ENCODE measurements around the gene CACNA2D4.

CACNA2D4 gene

GRCh38 chr12:1844661-1845409 is 73.6 kb downstream of the CACNA2D4 start:
- DNase-seq (ENCODE audit: low read depth in 2 of 2): no peak

GRCh38 chr12:1844223-1844622 is 74.2 kb downstream of the CACNA2D4 start:
- no peak for DNase-seq (ENCODE audit: low read depth in 2 of 2)

GRCh38 chr12:1843641-1844005 is 74.8 kb downstream of the CACNA2D4 start:
- DNase-seq (ENCODE audit: low read depth in 2 of 2): no peak

- DNase-seq (ENCODE audit: low read depth in 2 of 2): no peak
Measured at GRCh38 chr12:1842905-1843640, 75.4 kb downstream of the CACNA2D4 start.

- no peak for DNase-seq (ENCODE audit: low read depth in 2 of 2)
Measured at GRCh38 chr12:1842183-1842904, 76.1 kb downstream of the CACNA2D4 start.

- DNase-seq (ENCODE audit: low read depth in 2 of 2): no peak
Measured at GRCh38 chr12:1841586-1842182, 76.8 kb downstream of the CACNA2D4 start.

GRCh38 chr12:1840981-1841425 is 77.4 kb downstream of the CACNA2D4 start:
- DNase-seq (ENCODE audit: low read depth in 2 of 2): no peak

- DNase-seq (ENCODE audit: low read depth in 2 of 2): no peak
Measured at GRCh38 chr12:1839956-1840951, 78.2 kb downstream of the CACNA2D4 start.

GRCh38 chr12:1839464-1839863 is 79.0 kb downstream of the CACNA2D4 start:
- DNase-seq (ENCODE audit: low read depth in 2 of 2): no peak

- DNase-seq (ENCODE audit: low read depth in 2 of 2): no peak
Measured at GRCh38 chr12:1838994-1839365, 79.5 kb downstream of the CACNA2D4 start.

- no peak for DNase-seq (ENCODE audit: low read depth in 2 of 2)
Measured at GRCh38 chr12:1838205-1838993, 80.1 kb downstream of the CACNA2D4 start.

- no peak for DNase-seq (ENCODE audit: low read depth in 2 of 2)
Measured at GRCh38 chr12:1837541-1838204, 80.8 kb downstream of the CACNA2D4 start.

GRCh38 chr12:1836854-1837421 is 81.5 kb downstream of the CACNA2D4 start:
- DNase-seq (ENCODE audit: low read depth in 2 of 2): no peak

- DNase-seq (ENCODE audit: low read depth in 2 of 2): no peak
Measured at GRCh38 chr12:1836241-1836803, 82.1 kb downstream of the CACNA2D4 start.

GRCh38 chr12:1835211-1836131 is 83.0 kb downstream of the CACNA2D4 start:
- DNase-seq (ENCODE audit: low read depth in 2 of 2): no peak

- DNase-seq (ENCODE audit: low read depth in 2 of 2): no peak
Measured at GRCh38 chr12:1834186-1834925, 84.1 kb downstream of the CACNA2D4 start.

GRCh38 chr12:1833596-1834028 is 84.8 kb downstream of the CACNA2D4 start:
- no peak for DNase-seq (ENCODE audit: low read depth in 2 of 2)
